HEK293 (cell line): ENCODE data around the gene POLR2E.

ENCODE experiments used
- CTCF ChIA-PET: fragments of 350-600 bp; formaldehyde crosslinking; extraction: SDS; loops from one replicate; lab custom pipeline; 2021; ENCODE audit warnings: antibody characterized with exemption; lab: Yijun Ruan, JAX
- POLR2A ChIA-PET: fragments of 300-600 bp; formaldehyde crosslinking; extraction: SDS; loops from one replicate; lab custom pipeline; 2020; ENCODE audit warnings: antibody characterized with exemption, inconsistent platforms; lab: Yijun Ruan, JAX
- H3K27ac ChIP-seq: fragments of 200-500 bp; sonication (Bioruptor generic); 2 replicates; pipeline ENCODE4 v1.5.1; 2014; ENCODE audit warnings: low read depth, low read length, control low read depth, inconsistent platforms; ENCODE audit errors: extremely low read depth
- H3K36me3 ChIP-seq, 2 experiments: fragments of 200-500 bp in 1 of 2; sonication (Bioruptor generic) in 1 of 2; 1 replicate in 1 of 2; 2 replicates in 1 of 2; pipeline ENCODE4 v1.5.1; 2014 to 2017; ENCODE audit warnings: inconsistent platforms in 2 of 2, low read length in 2 of 2; ENCODE audit not compliant: control insufficient read depth in 2 of 2, insufficient read depth in 1 of 2
- H3K4me1 ChIP-seq: fragments of 200-500 bp; sonication (Bioruptor generic); 2 replicates; pipeline ENCODE4 v1.5.1; 2014; ENCODE audit warnings: mild to moderate bottlenecking, low read length, inconsistent platforms; ENCODE audit not compliant: control insufficient read depth, insufficient read depth
- H3K4me3 ChIP-seq: 2 replicates; pipeline ENCODE4 v1.5.1; 2011; ENCODE audit warnings: low read depth, mild to moderate bottlenecking, control low read depth, low read length, moderate library complexity
- H3K9me3 ChIP-seq: fragments of 200-500 bp; sonication (Bioruptor generic); 2 replicates; pipeline ENCODE4 v1.5.1; 2014; ENCODE audit warnings: low read depth, low read length, inconsistent platforms; ENCODE audit not compliant: control insufficient read depth, insufficient read depth
- EGR2 ChIP-seq: fragments of 450-650 bp; formaldehyde crosslinking; IDR thresholded peaks from 2 replicates; pipeline ENCODE4 v1.5.1; 2016; ENCODE audit warnings: low read depth, missing biosample characterization, missing genetic modification characterization
- GLI2 ChIP-seq: fragments of 450-650 bp; formaldehyde crosslinking; IDR thresholded peaks from 2 replicates; pipeline ENCODE4; 2017; ENCODE audit warnings: missing biosample characterization, missing genetic modification characterization, low read depth, borderline replicate concordance
- HIC1 ChIP-seq: fragments of 450-650 bp; formaldehyde crosslinking; IDR thresholded peaks from 2 replicates; pipeline ENCODE4 v1.5.1; 2016; ENCODE audit warnings: missing biosample characterization, missing genetic modification characterization
- HOXA7 ChIP-seq: sonication (generic); formaldehyde crosslinking; IDR thresholded peaks from 2 replicates; pipeline ENCODE4 v1.8.1; 2022; ENCODE audit warnings: missing genetic modification reagents, borderline replicate concordance
- KLF7 ChIP-seq: fragments of 450-650 bp; formaldehyde crosslinking; IDR thresholded peaks from 2 replicates; pipeline ENCODE4 v1.5.1; 2016; ENCODE audit warnings: missing biosample characterization, missing genetic modification characterization, borderline replicate concordance
- MEIS1 ChIP-seq: sonication (generic); formaldehyde crosslinking; IDR thresholded peaks from 2 replicates; pipeline ENCODE4 v1.8.1; 2022; ENCODE audit warnings: missing genetic modification reagents, mild to moderate bottlenecking, borderline replicate concordance
- PRDM6 ChIP-seq: fragments of 450-650 bp; formaldehyde crosslinking; IDR thresholded peaks from 2 replicates; pipeline ENCODE4 v1.5.1; 2017; ENCODE audit warnings: missing biosample characterization, missing genetic modification characterization
- SCRT2 ChIP-seq: fragments of 450-650 bp; formaldehyde crosslinking; IDR thresholded peaks from 2 replicates; pipeline ENCODE4 v1.5.1; 2016; ENCODE audit warnings: missing biosample characterization, missing genetic modification characterization
- ZNF112 ChIP-seq: fragments of 450-650 bp; formaldehyde crosslinking; IDR thresholded peaks from 2 replicates; pipeline ENCODE4 v1.5.0; 2017; ENCODE audit warnings: missing biosample characterization, missing genetic modification characterization
- ZNF18 ChIP-seq: fragments of 450-650 bp; formaldehyde crosslinking; IDR thresholded peaks from 2 replicates; pipeline ENCODE4 v1.5.1; 2016; ENCODE audit warnings: missing biosample characterization, missing genetic modification characterization
- ZNF292 ChIP-seq: fragments of 450-650 bp; formaldehyde crosslinking; IDR thresholded peaks from 2 replicates; pipeline ENCODE4 v1.5.1; 2016; ENCODE audit warnings: low read depth, missing biosample characterization, missing genetic modification characterization, borderline replicate concordance
- ZNF366 ChIP-seq: fragments of 450-650 bp; formaldehyde crosslinking; conservative IDR thresholded peaks from 2 replicates; pipeline ENCODE4 v1.5.1; 2016; ENCODE audit warnings: missing biosample characterization, missing genetic modification characterization
- ZNF488 ChIP-seq: fragments of 450-650 bp; formaldehyde crosslinking; IDR thresholded peaks from 2 replicates; pipeline ENCODE4 v1.5.1; 2016; ENCODE audit warnings: missing biosample characterization, missing genetic modification characterization
- ZNF571 ChIP-seq: fragments of 450-650 bp; formaldehyde crosslinking; IDR thresholded peaks from 2 replicates; pipeline ENCODE4 v1.5.0; 2017; ENCODE audit warnings: missing biosample characterization, missing genetic modification characterization
- ZNF580 ChIP-seq: fragments of 450-650 bp; formaldehyde crosslinking; IDR thresholded peaks from 2 replicates; pipeline ENCODE4 v1.5.1; 2016; ENCODE audit warnings: missing biosample characterization, missing genetic modification characterization
- ZNF621 ChIP-seq: fragments of 450-650 bp; formaldehyde crosslinking; IDR thresholded peaks from 2 replicates; pipeline ENCODE4 v1.5.1; 2017; ENCODE audit warnings: missing biosample characterization, missing genetic modification characterization
- ZNF623 ChIP-seq: fragments of 450-650 bp; formaldehyde crosslinking; IDR thresholded peaks from 2 replicates; pipeline ENCODE4 v1.5.1; 2016; ENCODE audit warnings: missing biosample characterization, missing genetic modification characterization
- ZNF747 ChIP-seq: fragments of 450-650 bp; formaldehyde crosslinking; IDR thresholded peaks from 2 replicates; pipeline ENCODE4 v1.5.1; 2016; ENCODE audit warnings: missing biosample characterization, missing genetic modification characterization
- ZSCAN18 ChIP-seq: fragments of 450-650 bp; formaldehyde crosslinking; IDR thresholded peaks from 2 replicates; pipeline ENCODE4 v1.5.1; 2016; ENCODE audit warnings: missing biosample characterization, missing genetic modification characterization

Gene POLR2E

GRCh38 chr19:1052349-1052975 is 42.7 kb downstream of the POLR2E start (continued):
- no peak for TF ChIP-seq PRDM6
- TF ChIP-seq ZNF571 (tag by site-specific recombination): no peak
- TF ChIP-seq MEIS1: no peak

- CTCF ChIA-PET: no interaction called here
- POLR2A ChIA-PET: interaction anchor here (0.6 kb wide), 1 partner anchor 8 kb away, joined by 5 read pairs; no protein-coding TSS in a partner anchor
Measured at GRCh38 chr19:1051791-1052190, 43.4 kb downstream of the POLR2E start.

More at GRCh38 chr19:1051791-1052190, 43.4 kb downstream of the POLR2E start:
- no peak overlapping the region for H3K4me3 ChIP-seq
- H3K27ac ChIP-seq: no peak overlapping the region
- H3K9me3 ChIP-seq: no peaks in the 10 kb centered on the region
- no peaks in the 10 kb centered on the region for H3K4me1 ChIP-seq
- peaks cover 0 to 27% of the 10 kb centered on the region in 2 experiments; a peak in 1 of 3 replicates for H3K36me3 ChIP-seq
- TF ChIP-seq ZNF366 (tag by site-specific recombination) (no peak), GLI2 (tag by site-specific recombination) (no peak), KLF7 (no peak), ZNF580 (tag by site-specific recombination) (no peak), ZNF488 (tag by site-specific recombination) (no peak), EGR2 (tag by site-specific recombination) (no peak), ZNF112 (tag by site-specific recombination) (no peak), ZNF747 (no peak), ZSCAN18 (tag by site-specific recombination) (no peak), ZNF292 (no peak), HOXA7 (CRISPR knock-in tag) (no peak), HIC1 (tag by site-specific recombination) (no peak), ZNF621 (tag by site-specific recombination) (no peak), ZNF18 (no peak), ZNF623 (no peak), SCRT2 (tag by site-specific recombination) (no peak)
